Lung microvascular endothelial cell (primary cell): ENCODE measurements around the gene INTS3. TPM values are rescaled to one million over a fixed set of nuclear protein-coding genes. Genes with fewer than 3 reads are reported as not detected.
A peak's percentile ranks its signal among the peaks of the same experiment; 100 is the strongest.
"Not testable (repeated sequence)": the region's sequence is repeated elsewhere in the genome, so short reads cannot be mapped to it uniquely, and the experiment has no call there.

ENCODE experiments used
- DNase-seq, 2 donors: peaks; one replicate each; pipeline versions ENCODE4 v3.0.0 to v3.0.0-alpha.2; 2010; ENCODE audit warnings: low read depth in 2 of 2
- total RNA-seq: library from RNA; depleted of rRNA; stranded (reverse); fragments of >200 nt; gene quantifications from 2 replicates; pipeline ENCODE4 v1.2.1, GENCODE V29; 2014

Gene INTS3
- total RNA-seq, 1 donor from 2014 or later = 20.6 TPM

GRCh38 chr1:153752072-153752471 is 24.2 kb downstream of the INTS3 start:
- peak in 1 of 2 donors; percentile 63 for DNase-seq

- peak in 1 of 2 donors; percentile 83 for DNase-seq
Measured at GRCh38 chr1:153752571-153753195, 24.8 kb downstream of the INTS3 start.

- DNase-seq = no peak
Measured at GRCh38 chr1:153754266-153754665, 26.4 kb downstream of the INTS3 start.

- no peak for DNase-seq
Measured at GRCh38 chr1:153760440-153760839, 32.6 kb downstream of the INTS3 start.

- peak; percentile 71 to 89 for DNase-seq
Measured at GRCh38 chr1:153763365-153764225, 35.7 kb downstream of the INTS3 start.

- no peak for DNase-seq
Measured at GRCh38 chr1:153764310-153764709, 36.5 kb downstream of the INTS3 start.

- not testable (repeated sequence) for DNase-seq
Measured at GRCh38 chr1:153766663-153767062, 38.8 kb downstream of the INTS3 start.

GRCh38 chr1:153767519-153767918 is 39.7 kb downstream of the INTS3 start:
- DNase-seq = no peak

- DNase-seq = no peak
Measured at GRCh38 chr1:153768316-153769181, 40.7 kb downstream of the INTS3 start.

GRCh38 chr1:153769221-153769620 is 41.4 kb downstream of the INTS3 start:
- DNase-seq = no peak

- DNase-seq = peak in 1 of 2 donors; percentile 42
Measured at GRCh38 chr1:153770797-153771196, 42.9 kb downstream of the INTS3 start.

GRCh38 chr1:153771261-153771660 is 43.4 kb downstream of the INTS3 start:
- no peak for DNase-seq

- peak; percentile 46 to 75 for DNase-seq
Measured at GRCh38 chr1:153771841-153772593, 44.2 kb downstream of the INTS3 start.

GRCh38 chr1:153773096-153773921 is 45.5 kb downstream of the INTS3 start:
- peak; percentile 45 to 48 for DNase-seq

- no peak for DNase-seq
Measured at GRCh38 chr1:153774026-153774595, 46.3 kb downstream of the INTS3 start.

GRCh38 chr1:153774780-153775457 is 47.1 kb downstream of the INTS3 start, which contains the start of gene SLC27A3:
Gene SLC27A3 (plus strand): TSS chr1:153775407. CDS start chr1:153775498, 91 bp downstream.
- DNase-seq = peak; percentile 25 to 33

GRCh38 chr1:153775458-153776327 is 47.8 kb downstream of the INTS3 start:
- DNase-seq = peak; percentile 58 to 62

GRCh38 chr1:153776352-153776751 is 48.5 kb downstream of the INTS3 start:
- DNase-seq = no peak
